ENCODE results near the gene CEP89.
"Not testable (repeated sequence)": the region's sequence is repeated elsewhere in the genome, so short reads cannot be mapped to it uniquely, and the experiment has no call there.

CEP89 gene

DNA sequence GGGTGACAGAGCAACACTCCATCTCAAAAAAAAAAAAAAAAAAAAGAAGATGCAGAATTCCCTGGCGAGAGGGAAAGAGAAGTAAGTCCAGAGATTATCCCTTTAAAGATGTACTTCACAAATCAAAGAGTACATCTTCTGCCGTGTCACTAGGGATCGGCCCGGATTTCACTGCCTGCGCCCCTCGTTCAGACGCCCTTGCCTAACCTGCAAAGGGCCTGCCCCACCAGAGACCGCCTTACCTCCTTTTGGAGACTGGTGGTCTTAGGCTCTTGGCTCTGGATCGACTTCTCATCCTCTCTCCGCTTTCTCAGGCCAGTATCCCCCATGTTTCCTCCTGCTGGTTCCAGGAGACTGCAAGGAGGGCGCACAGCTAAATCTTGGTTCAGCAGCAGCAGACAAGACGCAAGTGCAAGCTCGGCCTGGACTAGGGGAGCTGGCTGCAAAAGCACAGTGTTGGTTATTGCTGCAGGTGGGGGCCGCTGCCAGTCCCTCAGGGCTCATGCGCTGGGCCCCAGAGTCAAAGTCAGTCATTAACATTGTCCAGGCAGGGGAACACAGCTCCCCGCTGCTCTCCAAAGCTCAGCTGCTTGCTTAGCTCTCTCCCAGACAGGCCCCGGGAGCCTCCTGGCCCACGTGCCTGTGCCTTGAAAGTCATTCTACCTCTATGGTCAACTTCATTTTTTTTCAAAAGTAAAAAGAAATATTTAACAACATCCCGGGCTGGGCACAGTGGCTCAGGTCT is 103.4 kb downstream of the CEP89 start:
- no peak for DNase-seq

DNA sequence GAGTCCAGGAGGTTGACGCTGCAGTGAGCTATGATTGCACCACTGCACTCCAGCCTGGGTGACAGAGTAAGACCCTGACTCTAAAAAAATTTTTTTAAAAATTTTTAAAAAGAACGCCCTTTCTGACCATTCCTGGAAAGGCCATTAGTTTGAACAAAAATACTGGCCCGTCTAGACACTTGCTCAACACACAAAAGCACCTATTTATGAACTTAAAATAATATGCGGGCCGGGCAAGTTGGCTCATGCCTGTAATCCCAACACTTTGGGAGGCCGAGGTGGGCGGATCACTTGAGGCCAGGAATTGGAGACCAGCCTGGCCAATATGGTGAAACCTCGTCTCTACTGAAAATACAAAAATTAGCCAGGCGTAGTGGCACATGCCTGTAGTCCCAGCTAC is 104.3 kb downstream of the CEP89 start:
- not testable (repeated sequence) for DNase-seq

DNA sequence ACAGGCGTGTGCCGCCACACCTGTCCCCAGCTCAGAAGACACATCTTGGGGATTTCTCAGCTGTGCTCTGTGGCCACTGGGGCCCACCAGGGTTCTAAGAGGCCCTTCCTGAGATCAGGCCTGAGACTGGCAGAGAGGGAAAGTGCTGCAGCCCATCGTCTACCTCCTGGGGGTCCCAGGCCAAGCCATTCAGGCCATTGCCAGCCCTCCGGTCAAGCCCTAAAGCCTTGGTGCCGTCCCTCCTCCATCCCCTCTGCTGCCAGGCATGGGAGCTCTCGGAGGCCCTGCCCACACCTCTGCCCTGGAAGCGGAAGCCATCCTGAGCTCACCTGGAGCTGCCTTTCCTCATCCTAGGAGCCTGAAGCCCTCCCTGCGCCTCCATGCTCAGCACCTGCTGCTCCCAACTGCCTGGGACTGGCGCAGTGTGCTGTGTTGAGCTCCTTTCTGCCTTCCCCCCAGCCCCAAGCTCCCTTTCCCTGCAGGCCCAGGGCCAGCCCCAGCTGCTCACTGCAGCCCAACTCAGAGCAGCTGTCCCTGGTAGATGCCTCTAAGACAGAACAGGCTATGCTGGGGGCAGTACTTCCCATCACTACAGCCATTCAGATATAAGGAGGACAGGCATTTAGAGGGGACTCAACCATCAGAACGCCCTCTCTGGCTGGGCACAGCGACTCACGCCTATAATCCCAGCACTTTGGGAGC is 105.0 kb downstream of the CEP89 start:
- DNase-seq = no peak

DNA sequence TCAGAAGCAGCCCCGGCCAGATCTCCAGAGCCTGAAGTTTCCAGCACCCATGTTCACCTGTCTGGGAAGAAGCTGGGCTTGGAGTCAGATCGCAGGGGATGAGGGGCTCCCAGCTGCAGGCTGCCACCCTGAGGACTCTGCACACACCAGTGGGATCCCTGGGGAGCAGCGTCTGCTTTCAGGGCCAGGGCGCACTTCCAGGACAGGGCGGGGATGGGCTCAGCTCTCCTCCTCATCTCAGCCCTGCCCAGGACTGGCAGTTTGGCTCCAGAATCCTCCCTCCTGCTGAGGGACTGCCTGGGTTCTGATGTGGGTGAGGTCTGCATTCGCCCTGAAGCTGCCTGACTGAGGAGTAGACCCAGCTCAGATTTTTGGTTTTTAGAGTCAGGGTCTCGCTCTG is 105.7 kb downstream of the CEP89 start:
- no peak for DNase-seq

DNA sequence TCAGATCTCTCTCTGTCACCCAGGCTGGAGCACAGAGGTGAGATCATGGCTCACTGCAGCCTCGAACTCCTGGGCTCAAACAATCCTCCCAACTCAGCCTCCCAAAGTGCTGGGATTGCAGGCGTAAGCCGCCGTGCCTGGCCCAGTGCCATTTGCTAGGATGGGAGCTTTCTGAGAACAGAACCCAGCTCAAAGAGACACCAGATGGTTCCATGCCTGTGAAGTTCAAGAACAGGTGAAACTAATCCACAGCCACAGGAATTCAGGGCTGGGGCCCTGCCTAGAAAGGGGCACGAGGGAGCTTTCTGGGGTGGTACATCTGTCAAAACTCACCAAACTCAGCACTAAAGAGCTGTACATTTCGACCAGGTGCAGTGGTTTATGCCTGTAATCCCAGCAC is 106.4 kb downstream of the CEP89 start:
- no peak for DNase-seq

DNA sequence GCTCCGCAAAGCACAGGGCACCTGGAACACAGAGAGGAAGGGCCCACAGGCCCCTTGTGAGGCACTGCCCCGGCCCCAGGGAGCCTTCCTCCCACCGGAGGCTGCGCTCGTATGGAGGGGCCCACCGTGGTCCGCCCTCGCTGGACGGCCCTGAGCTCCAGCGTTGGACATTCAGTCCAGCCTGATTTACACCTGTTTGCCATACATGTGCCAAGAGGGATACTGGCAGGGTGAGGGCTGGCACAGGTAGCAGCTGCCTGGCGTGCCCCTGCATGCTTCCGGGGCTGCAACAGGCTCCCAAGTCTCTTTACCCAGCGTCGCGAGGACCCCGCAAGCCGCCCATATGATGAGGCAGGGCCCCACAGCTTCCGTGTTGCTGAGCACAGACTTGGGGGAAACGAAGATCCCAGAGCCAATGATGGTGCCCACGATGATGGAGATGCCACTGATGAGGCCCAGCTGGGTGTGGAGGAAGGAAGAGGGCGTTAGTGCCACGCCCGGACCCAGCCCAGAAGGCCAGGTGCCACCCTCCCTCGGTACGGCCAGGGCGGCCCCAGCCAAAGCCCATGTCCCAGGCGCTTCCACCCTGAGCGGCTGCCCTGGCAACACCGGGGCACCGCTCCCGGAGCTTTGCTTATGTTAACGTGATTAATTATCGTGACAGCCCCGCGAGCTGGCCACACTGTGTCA is 107.3 kb downstream of the CEP89 start:
- no peak for DNase-seq

DNA sequence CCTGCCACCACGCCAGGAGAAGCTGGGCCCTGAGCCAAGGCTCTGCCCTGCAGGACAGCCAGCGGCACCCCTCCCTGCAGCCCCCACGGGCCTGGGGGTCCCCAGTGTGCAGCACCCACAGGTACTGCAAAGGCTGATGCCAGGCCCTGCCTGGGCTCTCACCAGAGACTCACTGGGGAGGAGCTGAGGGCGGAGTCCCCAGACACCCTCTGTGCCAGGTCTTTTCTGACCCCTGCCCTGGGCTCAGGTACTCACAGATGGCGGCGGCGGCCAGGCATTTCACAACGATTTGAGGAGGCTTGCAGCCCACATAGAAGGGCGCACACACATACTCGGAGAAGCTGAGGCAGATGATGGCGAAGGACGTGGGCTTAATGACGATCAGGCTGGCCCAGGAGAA is 107.9 kb downstream of the CEP89 start:
- no peak for DNase-seq

DNA sequence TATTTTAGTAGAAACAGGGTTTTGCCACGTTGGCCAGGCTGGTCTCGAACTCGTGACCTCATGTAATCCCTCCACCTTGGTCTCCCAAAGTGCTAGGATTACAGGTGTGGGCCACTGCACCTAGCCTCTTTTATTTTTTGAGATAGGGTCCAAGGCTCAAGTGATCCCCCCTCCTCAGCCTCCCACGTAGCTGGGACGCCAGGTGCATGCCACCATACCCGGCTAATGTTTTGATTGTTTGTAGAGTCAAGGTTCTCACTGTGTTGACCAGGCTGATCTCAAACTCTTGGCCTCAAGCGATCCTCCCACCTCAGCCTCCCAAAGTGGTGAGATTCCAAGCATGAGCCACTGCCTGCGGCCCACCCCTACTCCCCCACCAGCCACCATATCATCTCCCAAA is 108.5 kb downstream of the CEP89 start:
- DNase-seq = no peak

DNA sequence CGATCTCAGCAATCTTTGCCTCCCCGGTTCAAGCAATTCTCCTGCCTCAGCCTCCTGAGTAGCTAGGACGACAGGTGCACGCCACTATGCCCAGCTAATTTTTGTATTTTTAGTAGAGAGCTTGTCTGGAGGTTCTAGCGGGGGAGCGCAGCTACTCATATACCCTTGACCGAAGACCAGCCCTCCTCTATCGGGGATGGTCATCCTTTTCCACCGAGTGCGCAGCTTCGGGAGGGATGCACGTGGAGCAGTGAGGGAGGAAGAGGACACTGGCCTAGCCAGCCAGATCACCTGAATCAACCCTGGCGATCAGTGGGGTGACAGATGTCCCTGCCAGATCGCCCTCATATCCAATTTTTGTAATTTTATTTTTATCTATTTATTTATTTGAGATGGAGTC is 109.0 kb downstream of the CEP89 start:
- no peak for DNase-seq

DNA sequence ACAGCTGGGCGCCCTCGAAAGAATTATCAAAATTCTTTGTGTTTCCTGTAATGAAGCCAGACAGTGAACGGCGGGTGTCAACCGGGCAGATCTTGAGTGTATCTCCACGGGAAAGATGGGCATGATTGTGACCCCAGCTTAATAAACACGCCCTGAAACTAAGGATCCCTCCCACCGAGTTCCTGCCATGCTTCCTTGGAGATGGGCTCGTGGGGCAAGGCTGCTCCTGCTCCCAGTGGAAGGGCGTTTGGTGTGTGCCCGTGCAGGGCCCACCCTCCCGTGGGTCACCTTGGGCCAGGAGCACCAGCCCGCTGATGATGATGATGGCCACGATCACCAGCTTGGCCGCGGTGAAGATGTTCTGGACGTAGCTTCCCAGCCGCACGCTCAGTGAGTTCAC is 109.6 kb downstream of the CEP89 start:
- no peak for DNase-seq

DNA sequence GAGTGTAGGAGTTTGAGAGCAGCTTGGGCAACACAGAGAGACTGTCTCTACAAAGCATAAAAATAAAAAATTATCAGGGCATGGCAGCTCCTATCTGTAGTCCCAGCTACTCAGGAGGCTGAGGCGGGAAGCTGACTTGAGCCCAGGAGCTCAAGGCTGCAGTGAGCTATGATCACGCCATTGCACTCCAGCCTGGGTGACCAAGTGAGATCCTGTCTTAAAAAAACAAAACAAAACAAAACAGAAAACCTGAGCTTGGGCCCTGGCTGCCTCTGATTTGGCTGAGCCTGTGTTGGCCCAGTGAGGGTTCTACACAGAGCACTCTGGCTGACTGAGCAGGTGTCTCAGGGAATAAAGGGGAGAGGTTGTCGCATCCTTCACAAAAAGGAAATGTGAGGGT is 110.2 kb downstream of the CEP89 start:
- DNase-seq = no peak

DNA sequence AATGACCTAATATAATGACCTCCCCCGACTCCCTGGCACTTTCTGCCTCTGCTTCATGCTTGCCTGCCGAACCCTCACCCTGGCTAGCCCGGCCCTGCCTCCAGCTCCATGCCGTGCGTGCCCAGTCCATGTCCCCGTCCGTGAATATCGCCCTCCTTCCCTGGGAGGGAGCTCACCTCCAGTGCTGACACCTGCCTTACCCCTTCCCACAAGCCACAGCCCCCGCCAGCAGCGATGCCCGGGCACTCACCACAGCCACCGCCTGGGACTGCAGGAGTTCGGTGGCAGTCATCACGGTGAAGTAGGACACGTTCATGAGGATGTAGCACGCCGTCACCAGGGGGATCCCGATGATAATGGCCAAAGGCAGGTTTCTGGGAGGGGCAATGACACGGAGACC is 112.2 kb downstream of the CEP89 start:
- DNase-seq = no peak

DNA sequence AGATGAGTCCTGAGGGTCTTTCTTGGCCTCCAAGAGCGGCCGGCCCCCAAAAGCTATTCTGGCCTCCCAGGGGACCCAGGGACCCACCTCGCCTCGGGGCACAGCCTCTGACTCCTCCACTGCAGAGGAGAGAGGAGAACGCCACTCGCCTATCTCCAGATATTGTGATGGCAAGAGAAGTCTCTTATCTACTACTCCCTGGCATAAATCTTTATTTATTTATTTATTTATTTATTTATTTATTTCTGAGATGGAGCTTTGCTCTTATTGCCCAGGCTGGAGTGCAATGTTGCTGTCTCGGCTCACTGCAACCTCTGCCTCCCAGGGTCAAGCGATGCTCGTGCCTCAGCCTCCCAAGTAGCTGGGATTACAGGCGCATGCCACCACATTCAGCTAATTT is 113.2 kb downstream of the CEP89 start:
- DNase-seq = no peak

DNA sequence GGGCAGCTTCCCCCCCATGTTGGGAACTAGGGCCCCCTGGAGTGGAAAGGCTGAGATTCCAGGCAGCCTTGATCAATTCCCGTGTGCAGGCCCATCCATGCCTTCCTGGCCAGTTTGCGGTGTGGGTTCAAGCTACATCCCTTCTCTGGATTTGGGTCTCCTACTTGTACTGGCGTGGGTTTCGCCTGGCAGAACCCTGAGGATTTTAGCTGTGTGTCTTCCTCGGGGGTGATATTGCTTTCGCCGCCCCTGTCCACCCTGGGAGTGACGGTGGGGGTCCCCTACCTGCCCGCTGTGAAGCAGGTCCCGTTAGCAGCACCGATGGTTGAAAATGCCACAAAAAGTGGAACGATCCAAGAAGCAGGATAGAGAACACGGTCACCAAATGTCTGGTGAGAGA is 113.6 kb downstream of the CEP89 start:
- no peak for DNase-seq

DNA sequence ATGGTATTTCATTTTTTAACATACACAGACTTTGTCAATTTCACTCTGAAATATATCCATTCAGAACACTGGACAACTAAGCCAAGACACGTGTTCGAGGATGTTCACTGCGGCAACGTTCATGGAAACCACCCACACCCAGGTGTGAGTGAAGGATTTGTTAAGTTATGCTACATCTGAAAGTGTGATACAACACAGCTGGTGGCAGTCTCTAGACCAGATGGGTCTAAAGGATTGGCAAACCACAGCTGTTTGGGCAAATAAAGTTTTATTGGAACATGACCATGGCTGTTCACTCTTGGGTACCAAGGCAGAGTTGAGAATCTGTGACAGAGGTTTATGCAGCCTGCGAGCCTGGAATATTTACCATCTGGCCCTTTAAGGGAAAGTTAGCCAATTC is 114.2 kb downstream of the CEP89 start:
- DNase-seq = no peak

DNA sequence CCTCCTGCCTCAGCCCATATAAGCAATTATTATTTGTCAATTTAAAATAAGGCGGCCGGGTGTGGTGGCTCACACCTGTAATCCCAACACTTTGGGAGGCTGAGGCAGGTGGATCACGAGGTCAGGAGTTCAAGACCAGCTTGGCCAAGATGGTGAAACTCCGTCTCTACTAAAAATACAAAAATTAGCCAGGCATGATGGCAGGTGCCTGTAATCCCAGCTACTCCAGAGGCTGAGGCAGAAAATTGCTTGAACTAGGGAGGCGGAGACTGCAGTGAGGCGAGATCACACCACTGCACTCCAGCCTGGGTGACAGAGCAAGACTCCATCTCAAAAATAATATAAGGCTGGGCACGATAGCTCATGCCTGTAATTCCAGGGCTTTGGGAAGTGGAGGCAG is 114.9 kb downstream of the CEP89 start:
- not testable (repeated sequence) for DNase-seq

DNA sequence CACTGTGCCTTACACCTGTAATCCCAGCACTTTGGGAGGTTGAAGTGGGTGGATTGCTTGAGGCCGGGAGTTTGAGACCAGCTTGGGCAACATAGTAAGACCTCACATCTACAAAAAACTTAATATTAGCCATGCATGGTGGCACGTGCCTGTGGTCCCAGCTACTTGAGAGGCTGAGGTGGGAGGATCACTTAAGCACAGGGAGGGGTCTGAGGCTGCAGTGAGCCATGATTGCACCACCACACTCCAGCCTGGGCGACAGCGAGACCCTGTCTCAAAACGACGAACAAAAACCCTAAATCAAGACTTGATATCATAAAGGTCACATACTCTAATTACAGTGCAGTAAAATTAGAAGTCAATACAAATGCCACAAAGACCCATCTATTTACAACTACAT is 119.5 kb downstream of the CEP89 start:
- no peak for DNase-seq

DNA sequence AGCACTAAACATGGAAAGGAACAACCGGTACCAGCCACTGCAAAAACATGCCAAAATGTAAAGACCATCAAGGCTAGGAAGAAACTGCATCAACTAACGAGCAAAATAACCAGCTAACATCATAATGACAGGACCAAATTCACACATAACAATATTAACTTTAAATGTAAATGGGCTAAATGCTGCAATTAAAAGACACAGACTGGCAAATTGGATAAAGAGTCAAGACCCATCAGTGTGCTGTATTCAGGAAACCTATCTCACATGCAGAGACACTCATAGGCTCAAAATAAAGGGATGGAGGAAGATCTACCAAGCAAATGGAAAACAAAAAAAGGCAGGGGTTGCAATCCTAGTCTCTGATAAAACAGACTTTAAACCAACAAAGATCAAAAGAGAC is 123.7 kb downstream of the CEP89 start:
- DNase-seq = not testable (repeated sequence)

DNA sequence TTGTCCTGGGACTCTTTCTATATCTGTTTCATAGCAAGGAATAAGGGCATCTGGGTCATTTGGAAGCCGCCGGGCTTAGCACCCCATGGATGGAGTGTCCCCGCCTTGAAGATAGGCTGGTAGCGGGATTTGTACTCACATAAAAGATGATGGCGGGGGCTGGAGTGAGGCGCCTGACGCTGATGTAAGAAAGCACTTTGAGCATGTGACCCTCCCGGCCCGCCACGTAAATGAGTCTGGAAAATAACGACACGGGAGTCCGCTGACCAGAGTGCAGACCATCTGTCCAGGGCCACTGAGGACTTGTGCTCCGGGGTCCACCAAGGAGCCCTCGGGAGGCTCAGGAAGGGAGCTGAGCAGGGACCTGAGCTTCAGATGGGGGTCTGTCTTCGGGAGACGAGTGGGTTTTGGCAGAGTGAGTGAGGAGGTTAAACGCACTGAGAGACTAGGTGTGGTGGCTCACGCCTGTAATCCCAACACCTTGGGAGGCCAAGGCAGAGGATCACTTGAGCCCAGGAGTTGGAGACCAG is 128.0 kb downstream of the CEP89 start:
- no peak for DNase-seq

DNA sequence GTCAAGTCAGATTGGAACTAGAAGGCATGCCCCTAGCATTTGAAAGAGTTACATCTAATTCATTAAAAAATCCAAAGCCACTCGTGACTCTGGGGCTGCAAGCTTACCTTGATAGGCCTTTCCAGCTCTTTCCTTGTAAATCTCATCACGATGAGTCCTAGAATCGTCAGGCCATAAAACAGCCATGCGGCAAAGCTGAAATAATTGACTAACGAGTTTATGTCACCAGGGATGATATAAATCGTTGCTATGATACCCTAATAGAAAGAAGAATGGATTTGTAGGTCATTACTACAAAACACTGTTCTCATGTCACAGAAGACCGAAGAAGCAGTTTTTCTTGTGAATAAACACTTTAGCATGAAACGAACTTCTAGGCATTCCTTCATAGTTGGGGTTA is 129.7 kb downstream of the CEP89 start:
- DNase-seq = no peak

DNA sequence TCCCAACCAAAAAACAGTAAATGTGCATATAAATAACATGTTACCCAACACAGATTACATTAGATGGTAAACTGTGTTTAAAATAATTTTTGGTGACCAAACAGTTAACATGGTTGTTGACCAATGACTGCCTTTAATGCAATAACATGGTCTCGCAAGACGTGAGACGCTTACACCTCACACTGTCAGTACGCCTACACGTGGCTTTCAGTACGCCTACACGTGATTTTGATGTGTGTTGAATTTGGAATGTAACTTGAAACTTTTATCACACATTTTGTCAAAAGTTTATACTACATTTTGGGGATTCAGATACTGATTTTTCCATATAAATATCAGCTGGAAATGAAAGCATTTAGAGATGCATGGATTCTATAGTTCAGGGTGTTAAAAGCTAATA is 134.2 kb downstream of the CEP89 start:
- DNase-seq = no peak

DNA sequence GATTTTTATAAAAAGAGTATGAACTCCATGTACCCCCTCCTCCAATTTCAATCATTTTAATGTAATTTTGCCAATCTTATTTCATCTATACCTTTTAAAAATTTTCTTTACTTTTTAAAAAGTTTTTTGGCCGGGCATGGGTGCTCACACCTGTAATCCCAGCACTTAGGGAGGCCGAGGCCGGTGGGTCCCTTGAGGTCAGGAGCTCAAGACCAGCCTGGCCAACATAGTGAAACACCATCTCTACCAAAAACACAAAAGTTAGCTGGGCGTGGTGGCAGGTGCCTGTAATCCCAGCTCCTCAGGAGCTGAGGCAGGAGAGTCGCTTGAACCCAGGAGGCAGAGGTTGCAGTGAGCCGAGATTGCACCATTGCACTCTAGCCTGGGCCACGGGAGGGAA is 138.4 kb downstream of the CEP89 start:
- not testable (repeated sequence) for DNase-seq

DNA sequence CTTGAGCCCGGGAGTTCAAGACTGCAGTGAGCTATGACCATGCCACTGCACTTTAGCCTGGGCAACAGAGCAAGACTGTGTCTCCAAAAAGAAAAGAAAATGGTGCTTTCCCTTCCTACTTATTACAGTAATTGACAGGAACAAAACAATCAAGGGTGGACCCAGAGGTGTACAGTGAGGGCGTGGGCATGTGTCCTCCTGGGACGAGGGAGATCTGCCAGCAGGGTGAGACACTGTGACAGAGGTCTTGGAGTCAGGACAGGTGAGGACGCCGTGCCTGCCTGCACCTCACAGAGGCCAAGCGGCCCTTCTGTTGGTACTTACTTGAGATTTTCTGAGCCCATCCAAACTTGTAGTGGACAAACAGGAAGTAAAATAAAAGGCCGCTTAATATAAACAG is 138.9 kb downstream of the CEP89 start:
- DNase-seq = not testable (repeated sequence)

DNA sequence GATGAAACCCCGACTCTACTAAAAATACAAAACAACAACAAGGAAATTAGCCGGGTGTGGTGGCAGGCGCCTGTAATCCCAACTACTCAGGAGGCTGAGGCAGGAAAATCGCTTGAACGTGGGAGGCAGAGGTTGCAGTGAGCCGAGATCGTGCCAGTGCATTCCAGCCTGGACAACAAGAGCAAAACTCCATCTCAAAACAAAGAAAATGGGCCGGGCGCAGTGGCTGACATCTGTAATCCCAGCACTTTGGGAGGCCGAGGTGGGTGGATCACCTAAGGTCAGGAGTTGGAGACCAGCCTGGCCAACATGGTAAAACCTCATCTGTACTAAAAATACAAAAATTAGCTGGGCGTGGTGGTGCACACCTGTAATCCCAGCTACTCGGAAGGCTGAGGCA is 139.7 kb downstream of the CEP89 start:
- not testable (repeated sequence) for DNase-seq

All from DMS 273 treated with DMSO at 0.1 percent for 48 hours (cell line).